Type B pancreatic cell (in vitro differentiated cells): Measurements from ENCODE around the gene UGGT1. TPM values are rescaled to one million over a fixed set of nuclear protein-coding genes. Genes with fewer than 3 reads are reported as not detected.

Experiments
- DNase-seq: peaks from one replicate; pipeline ENCODE4 v3.0.0; 2021; ENCODE audit warnings: mixed read lengths; ENCODE audit not compliant: unreplicated experiment; ENCODE audit errors: extremely low spot score
- H3K27ac Mint-ChIP-seq: 2 replicates; pipeline ENCODE4 v1.8.0; 2021; ENCODE audit warnings: mild to moderate bottlenecking, mixed read lengths
- H3K27me3 Mint-ChIP-seq: 2 replicates; pipeline ENCODE4 v1.8.0; 2021; ENCODE audit warnings: mixed read lengths
- H3K36me3 Mint-ChIP-seq: 2 replicates; pipeline ENCODE4 v1.8.0; 2021; ENCODE audit warnings: mixed read lengths
- H3K4me1 Mint-ChIP-seq: one replicate; pipeline ENCODE4 v1.8.0; 2021; ENCODE audit warnings: mixed read lengths; ENCODE audit not compliant: unreplicated experiment
- H3K4me3 Mint-ChIP-seq: 2 replicates; pipeline ENCODE4 v1.8.0; 2021; ENCODE audit warnings: mild to moderate bottlenecking, mixed read lengths
- H3K9me3 Mint-ChIP-seq: 2 replicates; pipeline ENCODE4 v1.8.0; 2021; ENCODE audit warnings: mixed read lengths
- total RNA-seq: library from RNA; stranded (reverse); gene quantifications from 2 replicates; pipeline ENCODE4 v1.2.1, GENCODE V29; 2021; ENCODE audit warnings: low replicate concordance
- TF ChIP-seq, protein P1 (sequence below): fragments of 200-600 bp; sonication (generic); conservative IDR thresholded peaks from 2 replicates; pipeline ENCODE4 v1.5.0; 2021; ENCODE audit warnings: antibody characterized with exemption, mild to moderate bottlenecking

Gene UGGT1
- total RNA-seq, 1 donor from 2014 or later: 51.1 TPM

DNA sequence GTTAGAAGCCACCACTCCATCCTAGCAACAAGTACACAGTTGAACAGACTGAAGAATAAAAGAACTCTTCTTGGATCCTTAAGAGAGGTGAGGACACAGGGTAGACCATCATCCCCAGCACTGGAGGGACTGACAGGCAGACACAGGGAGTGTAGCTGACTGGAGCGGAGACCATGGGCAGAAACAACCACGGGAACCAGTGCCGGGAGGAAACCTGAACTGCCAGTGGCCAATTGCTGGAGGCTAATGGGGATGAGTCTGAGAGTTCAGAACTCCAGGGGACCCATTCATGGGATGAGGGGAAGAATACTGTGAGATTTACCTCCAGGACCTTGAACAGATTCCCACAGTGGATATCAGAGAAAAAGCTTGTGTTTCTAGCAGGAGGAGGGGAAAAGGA, 150.9 kb downstream of the UGGT1 start:
- Mint-ChIP-seq H3K4me1 (no peaks in the 10 kb centered on the region), H3K4me3 (no peak overlapping the region), H3K36me3 (no peaks in the 10 kb centered on the region), H3K9me3 (no peaks in the 10 kb centered on the region), H3K27ac (no peak overlapping the region), H3K27me3 (no peaks in the 10 kb centered on the region)
- TF ChIP-seq, protein P1, sequence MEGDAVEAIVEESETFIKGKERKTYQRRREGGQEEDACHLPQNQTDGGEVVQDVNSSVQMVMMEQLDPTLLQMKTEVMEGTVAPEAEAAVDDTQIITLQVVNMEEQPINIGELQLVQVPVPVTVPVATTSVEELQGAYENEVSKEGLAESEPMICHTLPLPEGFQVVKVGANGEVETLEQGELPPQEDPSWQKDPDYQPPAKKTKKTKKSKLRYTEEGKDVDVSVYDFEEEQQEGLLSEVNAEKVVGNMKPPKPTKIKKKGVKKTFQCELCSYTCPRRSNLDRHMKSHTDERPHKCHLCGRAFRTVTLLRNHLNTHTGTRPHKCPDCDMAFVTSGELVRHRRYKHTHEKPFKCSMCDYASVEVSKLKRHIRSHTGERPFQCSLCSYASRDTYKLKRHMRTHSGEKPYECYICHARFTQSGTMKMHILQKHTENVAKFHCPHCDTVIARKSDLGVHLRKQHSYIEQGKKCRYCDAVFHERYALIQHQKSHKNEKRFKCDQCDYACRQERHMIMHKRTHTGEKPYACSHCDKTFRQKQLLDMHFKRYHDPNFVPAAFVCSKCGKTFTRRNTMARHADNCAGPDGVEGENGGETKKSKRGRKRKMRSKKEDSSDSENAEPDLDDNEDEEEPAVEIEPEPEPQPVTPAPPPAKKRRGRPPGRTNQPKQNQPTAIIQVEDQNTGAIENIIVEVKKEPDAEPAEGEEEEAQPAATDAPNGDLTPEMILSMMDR: no peak
- no peak for DNase-seq

Other genes with a start within 250 kb of the UGGT1 start
- gene POLR2D, start 233.0 kb upstream of the UGGT1 start, total RNA-seq: 36.0 and 52.6 TPM in 2 replicates
- 20.1 and 21.9 TPM in 2 replicates for gene AMMECR1L, start 205.2 kb upstream of the UGGT1 start, total RNA-seq
- gene SAP130, start 63.1 kb upstream of the UGGT1 start, total RNA-seq: 27.6 and 41.9 TPM in 2 replicates
- gene HS6ST1, start 227.7 kb downstream of the UGGT1 start, total RNA-seq: 64.9 and 75.2 TPM in 2 replicates